ENCODE measurements around the gene DRICH1. TPM values are rescaled to one million over a fixed set of nuclear protein-coding genes. Genes with fewer than 3 reads are reported as not detected.
"Not testable (repeated sequence)": the region's sequence is repeated elsewhere in the genome, so short reads cannot be mapped to it uniquely, and the experiment has no call there.

Gene DRICH1
- total RNA-seq, 1 experiment from 2014 or later: not detected

DNA sequence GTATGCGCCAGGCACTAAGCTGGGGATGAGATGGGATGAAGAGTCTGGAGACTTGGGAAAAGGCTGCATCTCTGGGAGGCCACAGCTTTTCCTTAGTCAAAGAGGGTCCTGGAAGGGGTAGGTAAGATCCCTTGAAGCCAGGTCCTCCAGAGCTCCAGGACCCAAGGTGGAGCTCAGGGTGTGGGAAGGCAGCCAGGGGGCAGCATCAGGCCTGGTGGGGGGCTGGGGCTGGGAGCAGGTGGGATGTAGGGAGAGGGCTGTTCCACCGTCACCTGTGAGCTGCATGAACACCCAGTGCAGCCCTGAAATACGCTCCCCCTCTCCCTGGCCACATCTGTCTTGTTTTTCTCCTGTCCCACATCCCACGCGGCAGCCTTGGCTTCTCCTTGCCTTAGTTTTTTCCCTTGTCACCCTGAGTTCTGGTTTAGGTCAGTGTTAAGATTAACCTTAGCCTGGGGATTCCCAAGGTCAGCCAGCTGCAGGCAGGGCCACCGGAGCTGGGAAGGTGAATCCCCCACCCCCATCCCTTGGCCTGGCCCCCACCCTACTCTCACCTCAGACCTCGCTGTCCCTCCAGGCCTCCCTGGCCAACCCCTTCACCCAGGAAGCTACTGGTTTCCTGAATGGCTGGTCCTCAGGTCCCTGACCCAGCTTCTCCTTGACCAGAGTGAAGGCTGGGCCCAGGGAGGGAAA is 34.4 kb downstream of the DRICH1 start:
- not testable (repeated sequence) for H2AFZ ChIP-seq (ENCODE audit: low read length); H3K9me3 ChIP-seq (ENCODE audit: low read length); H3K9ac ChIP-seq (ENCODE audit: low read length); H3K4me3 ChIP-seq (ENCODE audit: low read length); H3K27ac ChIP-seq (ENCODE audit: low read length); H3K4me2 ChIP-seq (ENCODE audit: low read depth, low read length, poor library complexity, severe bottlenecking); H3K79me2 ChIP-seq (ENCODE audit: low read length); H3K9me2 ChIP-seq (replicated peaks; ENCODE audit: insufficient read depth, low read length); DNase-seq; H3K36me3 ChIP-seq (ENCODE audit: insufficient read depth, low read length); H3K27me3 ChIP-seq (ENCODE audit: low read length); H4K20me1 ChIP-seq (ENCODE audit: insufficient read depth, low read depth, low read length)
- peaks cover 11% of the 10 kb centered on the region; the same call in 1 of the 2 replicates for H3K4me1 ChIP-seq (ENCODE audit: low read length)

DNA sequence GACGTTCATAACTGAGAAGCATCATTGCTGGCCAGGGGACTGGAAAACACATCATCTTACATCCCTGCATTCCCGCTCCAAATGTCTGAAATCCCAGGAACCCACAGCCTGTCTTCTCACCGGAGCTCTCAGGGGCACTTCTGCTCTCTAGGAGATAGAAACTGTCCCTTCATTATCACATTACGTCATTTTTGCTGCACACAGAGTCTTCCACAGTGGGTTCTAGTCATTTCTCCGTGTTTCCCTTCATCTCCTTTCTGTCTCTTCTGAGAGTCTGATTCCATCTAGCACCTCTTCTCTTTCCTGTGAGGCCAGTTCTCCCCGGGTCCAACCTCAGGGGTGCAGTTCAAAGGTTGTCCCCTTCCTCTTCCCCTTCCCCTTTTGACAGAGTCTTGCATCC is 36.2 kb downstream of the DRICH1 start:
- DNase-seq; H3K4me2 ChIP-seq (ENCODE audit: low read depth, low read length, poor library complexity, severe bottlenecking); H3K27ac ChIP-seq (ENCODE audit: low read length); H3K27me3 ChIP-seq (ENCODE audit: low read length); H3K4me3 ChIP-seq (ENCODE audit: low read length); H3K9me2 ChIP-seq (replicated peaks; ENCODE audit: insufficient read depth, low read length); H3K36me3 ChIP-seq (ENCODE audit: insufficient read depth, low read length); H4K20me1 ChIP-seq (ENCODE audit: insufficient read depth, low read depth, low read length); H3K9ac ChIP-seq (ENCODE audit: low read length); H3K79me2 ChIP-seq (ENCODE audit: low read length); H2AFZ ChIP-seq (ENCODE audit: low read length); H3K9me3 ChIP-seq (ENCODE audit: low read length): not testable (repeated sequence)
- H3K4me1 ChIP-seq (ENCODE audit: low read length): peaks cover 21% of the 10 kb centered on the region

DNA sequence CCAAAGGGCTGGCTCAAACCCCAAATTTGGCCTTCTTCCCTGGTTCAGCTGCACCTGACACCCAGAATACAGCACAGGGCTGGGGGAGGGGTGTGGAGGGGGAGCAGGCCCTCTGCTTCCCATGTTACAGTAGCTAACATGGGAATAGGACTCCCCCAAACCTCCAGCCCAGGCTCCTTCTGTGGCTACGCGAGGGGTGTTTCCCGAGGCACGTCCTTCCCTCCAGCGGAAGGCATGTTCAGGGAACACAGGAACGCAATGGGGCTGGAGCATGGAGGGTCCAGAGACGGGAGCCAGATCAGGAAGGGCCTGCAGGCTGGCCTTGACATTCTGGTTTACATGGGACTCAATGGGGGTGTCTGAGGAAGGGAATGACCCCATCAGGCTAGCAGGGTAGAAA is 40.3 kb downstream of the DRICH1 start:
- Histone ChIP-seq H3K4me2 (ENCODE audit: low read depth, low read length, poor library complexity, severe bottlenecking) (no peak overlapping the region), H3K9ac (ENCODE audit: low read length) (no peak overlapping the region; the same call in 1 of the 2 replicates), H3K79me2 (ENCODE audit: low read length) (no peaks in the 10 kb centered on the region), H3K4me3 (ENCODE audit: low read length) (no peak overlapping the region), H3K9me2 (replicated peaks; ENCODE audit: insufficient read depth, low read length) (no peaks in the 10 kb centered on the region), H3K27ac (ENCODE audit: low read length) (peak overlapping the region; percentile 12; the same call in 1 of the 2 replicates), H3K36me3 (ENCODE audit: insufficient read depth, low read length) (no peaks in the 10 kb centered on the region), H4K20me1 (ENCODE audit: insufficient read depth, low read depth, low read length) (no peaks in the 10 kb centered on the region), H3K9me3 (ENCODE audit: low read length) (no peaks in the 10 kb centered on the region; the same call in 1 of the 2 replicates), H2AFZ (ENCODE audit: low read length) (no peak overlapping the region), H3K4me1 (ENCODE audit: low read length) (peaks cover 61% of the 10 kb centered on the region), H3K27me3 (ENCODE audit: low read length) (no peaks in the 10 kb centered on the region)
- no peak for DNase-seq

DNA sequence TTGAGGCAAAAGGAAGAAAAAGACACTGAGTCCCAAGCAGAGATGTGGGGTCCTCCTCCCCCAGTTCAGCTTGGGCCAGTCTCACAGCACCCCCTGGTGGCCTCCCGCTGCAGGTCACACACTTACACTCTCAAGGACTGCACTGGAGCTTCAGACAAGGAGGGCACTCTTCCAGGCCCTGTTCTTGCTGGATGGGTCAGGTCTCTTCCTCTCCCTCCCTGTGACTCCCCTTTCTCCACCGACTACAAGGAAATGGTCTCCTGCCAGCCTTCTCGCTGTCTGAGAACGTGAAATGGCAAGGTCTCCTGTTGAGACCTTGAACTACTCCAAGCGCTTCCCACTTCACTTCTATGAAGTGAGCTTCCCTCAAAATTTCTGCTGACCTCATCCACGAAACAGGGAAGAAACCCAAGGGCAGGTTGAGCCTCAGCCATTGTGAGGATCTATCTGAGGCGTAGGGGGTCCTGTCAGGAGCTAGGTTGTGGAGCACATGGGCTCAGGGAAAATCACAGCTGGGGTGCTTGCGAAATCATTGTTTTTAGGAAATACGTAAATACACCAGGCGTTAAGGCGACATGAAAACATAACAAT is 40.8 kb downstream of the DRICH1 start:
- Histone ChIP-seq H3K79me2 (ENCODE audit: low read length) (no peaks in the 10 kb centered on the region), H4K20me1 (ENCODE audit: insufficient read depth, low read depth, low read length) (no peaks in the 10 kb centered on the region), H3K9me2 (replicated peaks; ENCODE audit: insufficient read depth, low read length) (no peaks in the 10 kb centered on the region), H3K36me3 (ENCODE audit: insufficient read depth, low read length) (no peaks in the 10 kb centered on the region), H3K4me1 (ENCODE audit: low read length) (peaks cover 65% of the 10 kb centered on the region), H3K9ac (ENCODE audit: low read length) (peak overlapping the region; percentile 64), H3K27ac (ENCODE audit: low read length) (peak overlapping the region; percentile 99), H3K4me3 (ENCODE audit: low read length) (no peak overlapping the region), H2AFZ (ENCODE audit: low read length) (peak overlapping the region; percentile 76), H3K27me3 (ENCODE audit: low read length) (no peaks in the 10 kb centered on the region), H3K4me2 (ENCODE audit: low read depth, low read length, poor library complexity, severe bottlenecking) (no peak overlapping the region), H3K9me3 (ENCODE audit: low read length) (no peaks in the 10 kb centered on the region; the same call in 1 of the 2 replicates)
- peak; percentile 93 for DNase-seq

DNA sequence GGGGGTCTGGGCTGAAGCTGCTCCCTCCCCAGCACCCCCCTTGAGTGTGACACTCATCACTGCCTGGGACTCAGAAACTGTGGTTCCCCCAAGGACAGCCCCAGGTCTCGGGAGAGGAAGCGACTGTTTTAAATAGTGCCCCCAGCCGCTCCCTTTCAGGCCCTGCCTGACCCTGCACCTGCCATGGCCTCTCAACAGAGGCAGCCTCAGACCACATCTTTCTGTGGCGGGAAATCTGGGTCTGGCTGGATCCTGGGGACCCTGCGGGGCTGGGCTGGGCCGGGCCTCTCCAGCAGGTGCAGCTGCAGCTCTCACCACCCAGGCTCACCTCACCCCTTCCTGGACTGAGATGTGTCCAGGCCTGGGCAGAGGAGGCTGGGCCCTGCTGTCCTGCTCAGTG is 48.3 kb downstream of the DRICH1 start:
- H4K20me1 ChIP-seq (ENCODE audit: insufficient read depth, low read depth, low read length): no peaks in the 10 kb centered on the region
- H3K9ac ChIP-seq (ENCODE audit: low read length): peak overlapping the region; percentile 85

DNA sequence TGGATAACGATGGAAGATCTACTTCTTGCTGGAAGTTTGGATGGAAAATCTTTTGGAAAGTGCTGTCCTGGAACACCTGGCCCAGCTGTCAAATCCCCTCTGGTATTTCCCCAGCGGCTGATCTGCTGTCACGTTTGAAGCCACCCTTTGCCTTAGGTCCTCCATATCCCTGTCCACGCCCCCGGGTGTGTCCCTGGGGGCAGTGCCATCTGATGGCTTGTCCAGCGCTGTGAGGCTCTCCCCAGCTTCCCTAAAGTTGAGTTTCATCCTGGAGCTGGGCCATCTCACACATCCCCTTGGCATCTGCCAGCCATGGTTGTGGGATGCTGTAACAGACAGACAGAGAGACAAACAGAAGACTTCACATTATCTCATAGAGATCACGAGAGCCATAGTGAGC is 49.0 kb downstream of the DRICH1 start:
- Histone ChIP-seq H3K9me3 (ENCODE audit: low read length) (no peaks in the 10 kb centered on the region), H3K27ac (ENCODE audit: low read length) (peak overlapping the region; percentile 99), H3K36me3 (ENCODE audit: insufficient read depth, low read length) (peaks cover 4% of the 10 kb centered on the region; the same call in 1 of the 2 replicates), H3K9ac (ENCODE audit: low read length) (peak overlapping the region; percentile 85), H4K20me1 (ENCODE audit: insufficient read depth, low read depth, low read length) (no peaks in the 10 kb centered on the region), H3K27me3 (ENCODE audit: low read length) (no peaks in the 10 kb centered on the region), H3K4me1 (ENCODE audit: low read length) (peaks cover 99% of the 10 kb centered on the region), H3K4me3 (ENCODE audit: low read length) (peak overlapping the region; percentile 39; the same call in 1 of the 2 replicates), H3K79me2 (ENCODE audit: low read length) (0 out of 2 replicates have a peak, but pooled peaks cover 4% of the 10 kb centered on the region), H2AFZ (ENCODE audit: low read length) (no peak overlapping the region), H3K9me2 (replicated peaks; ENCODE audit: insufficient read depth, low read length) (no peaks in the 10 kb centered on the region), H3K4me2 (ENCODE audit: low read depth, low read length, poor library complexity, severe bottlenecking) (peak overlapping the region; percentile 61)
- peak; percentile 58 for DNase-seq

More for the DNA sequence above, 48.3 kb downstream of the DRICH1 start:
- Histone ChIP-seq H3K9me3 (ENCODE audit: low read length) (no peaks in the 10 kb centered on the region), H3K36me3 (ENCODE audit: insufficient read depth, low read length) (peaks cover 4% of the 10 kb centered on the region; the same call in 1 of the 2 replicates), H3K4me2 (ENCODE audit: low read depth, low read length, poor library complexity, severe bottlenecking) (peak overlapping the region; percentile 61), H3K27ac (ENCODE audit: low read length) (peak overlapping the region; percentile 99), H3K4me3 (ENCODE audit: low read length) (peak overlapping the region; percentile 39; the same call in 1 of the 2 replicates), H3K79me2 (ENCODE audit: low read length) (0 out of 2 replicates have a peak, but pooled peaks cover 4% of the 10 kb centered on the region), H2AFZ (ENCODE audit: low read length) (no peak overlapping the region), H3K9me2 (replicated peaks; ENCODE audit: insufficient read depth, low read length) (no peaks in the 10 kb centered on the region), H3K27me3 (ENCODE audit: low read length) (no peaks in the 10 kb centered on the region), H3K4me1 (ENCODE audit: low read length) (peaks cover 99% of the 10 kb centered on the region)
- DNase-seq: peak; percentile 89

DNA sequence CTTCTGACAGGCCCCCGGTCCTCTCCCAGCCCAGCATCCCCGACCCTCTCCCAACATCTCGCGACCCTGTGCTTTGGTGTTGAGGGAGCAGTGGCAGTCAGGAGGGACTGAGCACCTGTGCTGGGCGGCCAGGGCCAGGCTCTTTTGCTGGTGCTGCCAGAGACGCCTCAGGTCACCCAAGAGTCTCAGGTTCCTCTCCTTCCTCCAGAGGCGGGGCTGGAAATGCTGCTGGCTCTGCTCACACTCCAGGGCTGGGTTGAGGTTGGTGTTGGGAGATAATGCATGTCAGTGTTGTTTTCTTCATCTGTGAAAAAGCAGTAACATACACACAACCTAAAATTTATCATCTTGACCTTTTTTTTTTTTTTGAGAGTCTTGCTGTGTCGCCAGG is 50.9 kb downstream of the DRICH1 start:
- Histone ChIP-seq H3K9me3 (ENCODE audit: low read length) (no peaks in the 10 kb centered on the region), H3K27ac (ENCODE audit: low read length) (peak overlapping the region; percentile 99), H3K27me3 (ENCODE audit: low read length) (no peaks in the 10 kb centered on the region), H4K20me1 (ENCODE audit: insufficient read depth, low read depth, low read length) (no peaks in the 10 kb centered on the region), H3K9ac (ENCODE audit: low read length) (peak overlapping the region; percentile 99), H3K79me2 (ENCODE audit: low read length) (0 out of 2 replicates have a peak, but pooled peaks cover 4% of the 10 kb centered on the region), H3K9me2 (replicated peaks; ENCODE audit: insufficient read depth, low read length) (no peaks in the 10 kb centered on the region), H3K4me3 (ENCODE audit: low read length) (peak overlapping the region; percentile 72), H2AFZ (ENCODE audit: low read length) (no peak overlapping the region), H3K4me2 (ENCODE audit: low read depth, low read length, poor library complexity, severe bottlenecking) (peak overlapping the region; percentile 87), H3K4me1 (ENCODE audit: low read length) (peaks cover 100% of the 10 kb centered on the region), H3K36me3 (ENCODE audit: insufficient read depth, low read length) (peaks cover 4% of the 10 kb centered on the region; the same call in 1 of the 2 replicates)
- DNase-seq: peak; percentile 77

DNA sequence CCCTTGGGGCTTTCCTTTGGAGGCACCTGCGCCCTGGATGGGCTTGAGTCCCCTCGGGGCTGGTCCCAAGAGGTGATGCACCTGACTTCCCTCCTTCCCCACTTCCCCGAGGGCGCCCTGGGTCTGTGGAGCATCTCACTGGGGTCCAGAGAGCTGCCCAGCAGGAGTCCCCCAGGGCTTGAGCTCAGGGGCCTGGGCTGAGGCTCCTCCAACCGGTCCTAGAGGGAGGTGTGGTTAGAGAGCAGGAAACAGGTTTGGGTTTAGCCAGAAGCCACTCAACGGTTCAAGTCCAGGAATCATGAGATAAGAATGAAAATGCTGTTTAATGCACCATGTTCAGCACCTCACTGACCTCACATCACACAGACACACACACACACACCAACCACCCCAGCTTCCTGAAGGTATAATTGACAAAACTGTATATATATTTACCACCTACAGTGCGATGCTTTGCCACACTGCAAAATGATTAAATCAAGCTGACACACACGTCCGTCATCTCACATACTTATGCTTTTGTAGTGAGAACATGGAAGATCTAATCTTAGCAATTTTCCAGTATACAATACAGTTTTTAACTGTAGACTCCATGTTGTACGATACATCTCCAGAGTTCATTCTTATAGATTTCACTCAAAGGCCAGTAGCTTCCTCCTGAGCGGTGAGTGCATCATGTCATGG is 51.4 kb downstream of the DRICH1 start:
- Histone ChIP-seq H3K9me3 (ENCODE audit: low read length) (no peaks in the 10 kb centered on the region), H3K36me3 (ENCODE audit: insufficient read depth, low read length) (peaks cover 4% of the 10 kb centered on the region; the same call in 1 of the 2 replicates), H3K79me2 (ENCODE audit: low read length) (0 out of 2 replicates have a peak, but pooled peaks cover 4% of the 10 kb centered on the region), H2AFZ (ENCODE audit: low read length) (no peak overlapping the region), H3K4me2 (ENCODE audit: low read depth, low read length, poor library complexity, severe bottlenecking) (peak overlapping the region; percentile 87), H3K27ac (ENCODE audit: low read length) (peak overlapping the region; percentile 99), H3K9me2 (replicated peaks; ENCODE audit: insufficient read depth, low read length) (no peaks in the 10 kb centered on the region), H3K9ac (ENCODE audit: low read length) (peak overlapping the region; percentile 99), H4K20me1 (ENCODE audit: insufficient read depth, low read depth, low read length) (no peaks in the 10 kb centered on the region), H3K27me3 (ENCODE audit: low read length) (no peaks in the 10 kb centered on the region), H3K4me1 (ENCODE audit: low read length) (peaks cover 100% of the 10 kb centered on the region), H3K4me3 (ENCODE audit: low read length) (peak overlapping the region; percentile 72)
- no peak for DNase-seq
